Effector CD8-positive, alpha-beta T cell (primary cell): ENCODE measurements around the gene ATPAF1.

ENCODE experiments used
- DNase-seq: peaks from one replicate; lab custom pipeline; 2025; lab: John Stamatoyannopoulos, UW

Gene ATPAF1

DNA sequence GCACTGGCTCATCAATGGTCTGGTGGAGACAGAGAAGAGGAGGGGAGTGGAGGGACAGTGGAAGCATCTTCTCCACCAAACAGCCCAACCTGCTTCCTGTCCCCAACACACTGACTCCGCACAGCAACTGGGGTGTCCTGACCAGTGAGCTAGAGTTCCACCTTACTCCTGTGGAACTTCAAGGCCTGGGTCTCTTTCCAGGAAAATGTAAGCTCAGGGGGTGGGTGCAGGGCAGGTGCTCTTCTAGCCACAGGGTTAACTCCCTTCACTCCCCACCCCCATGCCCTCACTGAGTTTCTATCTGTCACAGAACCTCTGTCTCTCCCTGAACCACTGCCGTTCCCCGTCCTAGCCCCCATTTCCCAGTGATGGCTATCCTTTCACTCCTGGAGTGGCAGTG lies 52.4 kb downstream of the ATPAF1 start:
- DNase-seq: no peak

DNA sequence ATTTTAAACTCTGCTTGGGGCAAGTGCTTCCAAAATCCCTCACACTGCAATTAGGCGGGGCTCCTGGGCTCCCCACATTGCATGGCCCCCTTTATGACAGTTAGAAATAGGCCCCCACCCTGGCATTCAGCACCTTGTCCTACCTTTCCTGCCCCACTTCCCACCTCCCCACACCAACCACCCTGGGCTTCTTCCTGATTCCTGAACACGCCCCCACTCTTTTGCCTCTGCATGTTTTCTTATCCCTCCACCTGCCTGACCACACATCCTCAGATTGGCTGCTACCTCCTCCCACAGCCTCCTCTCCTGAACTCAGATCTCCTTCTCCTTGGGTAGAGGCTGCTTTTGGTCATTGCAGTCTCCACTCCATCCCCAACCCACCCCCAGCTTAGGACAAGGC lies 53.1 kb downstream of the ATPAF1 start:
- DNase-seq: no peak

DNA sequence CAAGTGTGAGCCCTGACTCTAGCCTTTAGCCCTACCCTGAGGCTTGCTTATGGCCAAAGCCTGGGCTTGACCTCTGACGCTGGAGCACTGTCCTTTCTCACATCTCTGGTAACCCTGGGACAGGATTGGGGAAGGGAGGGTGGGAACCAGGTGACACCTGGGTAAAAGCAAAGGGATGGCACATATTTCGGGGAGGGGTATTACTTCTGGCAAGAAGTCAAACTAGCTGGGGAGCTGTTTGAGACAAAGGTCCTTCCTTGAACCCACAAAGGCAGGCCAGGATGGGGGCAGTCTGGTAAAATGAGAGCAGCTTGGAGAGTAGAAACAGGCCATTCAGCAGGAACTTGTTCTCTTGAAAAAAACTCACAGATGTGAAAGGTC lies 53.6 kb downstream of the ATPAF1 start:
- DNase-seq: no peak

DNA sequence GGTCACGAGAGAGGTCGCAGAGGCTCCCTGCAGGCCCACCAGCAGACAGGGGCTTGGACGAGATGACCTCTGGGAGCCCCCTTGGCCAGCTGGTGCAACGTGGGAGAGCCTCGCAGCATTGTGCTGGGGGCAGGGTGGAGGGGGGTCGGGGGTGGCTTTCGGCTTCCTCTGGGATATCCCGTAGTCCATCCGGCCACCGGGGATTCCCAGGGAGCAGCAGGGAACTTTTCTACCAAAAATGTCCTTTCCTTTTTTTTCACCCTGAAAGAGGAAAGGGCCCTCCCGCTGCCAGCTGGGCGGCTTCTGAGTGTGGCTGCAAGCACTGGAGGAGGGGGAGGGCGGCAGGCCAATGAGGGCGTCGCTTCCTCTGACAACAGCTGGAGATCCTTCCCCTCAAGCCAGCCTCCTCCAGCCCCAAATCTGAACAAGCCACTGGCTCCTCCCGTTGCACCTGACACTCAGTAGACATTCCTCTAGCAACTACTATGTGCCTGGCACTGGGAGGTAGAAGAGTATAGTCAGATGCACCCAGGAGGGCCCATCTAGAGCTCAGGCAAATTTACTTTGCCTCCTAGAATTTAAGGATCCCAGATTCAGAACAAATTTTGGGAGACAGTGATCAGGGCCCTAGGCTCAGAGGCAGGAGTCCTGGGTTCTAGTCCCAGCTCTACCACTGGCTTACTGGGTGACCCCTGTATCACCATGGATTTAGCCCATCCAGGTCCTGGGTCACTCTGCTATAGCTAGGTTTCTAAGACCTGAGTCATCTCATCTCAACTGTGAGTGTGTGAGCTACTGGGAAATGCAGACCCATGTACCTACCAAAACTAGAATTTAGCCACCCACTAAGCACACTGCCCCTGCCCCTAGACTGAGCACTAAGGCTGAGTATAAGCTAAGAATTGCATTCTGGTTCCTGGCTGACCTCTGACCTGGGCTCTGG lies 54.2 kb downstream of the ATPAF1 start:
- DNase-seq: peak; percentile 9

DNA sequence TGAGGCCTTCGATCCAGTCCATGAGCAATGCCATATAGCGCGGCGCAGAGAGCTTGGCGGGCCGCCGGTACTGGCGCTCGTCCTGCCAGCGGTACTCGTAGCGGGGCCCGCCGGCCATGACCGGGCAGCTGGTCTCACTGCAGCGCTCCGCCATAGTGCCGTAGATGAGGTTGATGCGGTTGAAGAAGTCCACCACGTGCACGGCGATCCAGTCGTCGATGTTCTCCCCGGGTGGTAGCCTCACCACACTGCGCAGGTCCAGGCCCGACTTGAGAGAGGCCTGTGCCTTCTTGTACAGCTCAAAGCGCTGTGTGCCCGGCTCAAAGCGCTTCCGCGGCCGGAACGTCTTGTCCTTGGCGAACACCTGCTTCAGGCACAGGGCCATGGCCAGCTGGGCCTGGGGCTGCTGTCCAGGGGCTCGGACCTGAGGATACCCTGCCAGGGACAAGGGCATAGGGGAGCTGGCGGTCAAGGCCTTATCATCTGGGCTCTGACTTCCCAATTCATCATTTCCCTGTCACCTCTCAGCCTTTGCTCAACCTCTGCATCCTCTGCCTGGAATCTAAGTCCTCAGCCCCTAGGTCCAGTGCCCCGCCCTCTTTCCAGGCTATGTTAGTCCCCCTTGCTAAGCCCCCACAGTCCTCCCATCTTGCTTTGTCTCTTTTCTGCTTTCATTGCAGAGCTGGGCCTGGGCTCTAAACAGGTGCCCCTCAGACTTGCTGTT lies 55.1 kb downstream of the ATPAF1 start:
- DNase-seq: no peak

DNA sequence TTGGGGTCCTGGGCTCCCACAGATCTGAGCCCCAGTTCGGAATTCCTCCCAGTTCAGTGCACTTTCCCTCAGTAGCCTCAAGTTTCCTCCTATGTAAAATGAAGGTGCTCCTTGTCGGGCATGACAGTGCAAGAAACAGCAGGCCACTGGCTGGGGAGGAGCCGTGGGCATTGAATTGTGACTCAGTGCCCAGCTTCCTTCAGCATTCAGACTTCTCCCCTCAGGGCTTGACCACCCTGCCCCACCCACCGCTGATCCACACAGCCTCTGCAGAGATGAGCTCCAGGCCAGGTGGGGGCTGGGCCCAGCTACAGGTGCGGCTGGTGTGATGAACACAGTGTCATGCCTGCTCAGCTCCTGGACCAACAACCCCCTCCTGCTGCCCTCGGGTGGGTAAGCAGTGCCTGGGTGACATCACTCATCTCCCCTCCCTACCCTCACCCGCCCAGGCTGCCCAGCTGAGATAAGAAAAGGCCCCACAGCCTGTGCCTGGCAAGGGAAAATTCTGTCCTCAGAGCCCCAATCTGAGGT lies 56.4 kb downstream of the ATPAF1 start:
- DNase-seq: no peak

DNA sequence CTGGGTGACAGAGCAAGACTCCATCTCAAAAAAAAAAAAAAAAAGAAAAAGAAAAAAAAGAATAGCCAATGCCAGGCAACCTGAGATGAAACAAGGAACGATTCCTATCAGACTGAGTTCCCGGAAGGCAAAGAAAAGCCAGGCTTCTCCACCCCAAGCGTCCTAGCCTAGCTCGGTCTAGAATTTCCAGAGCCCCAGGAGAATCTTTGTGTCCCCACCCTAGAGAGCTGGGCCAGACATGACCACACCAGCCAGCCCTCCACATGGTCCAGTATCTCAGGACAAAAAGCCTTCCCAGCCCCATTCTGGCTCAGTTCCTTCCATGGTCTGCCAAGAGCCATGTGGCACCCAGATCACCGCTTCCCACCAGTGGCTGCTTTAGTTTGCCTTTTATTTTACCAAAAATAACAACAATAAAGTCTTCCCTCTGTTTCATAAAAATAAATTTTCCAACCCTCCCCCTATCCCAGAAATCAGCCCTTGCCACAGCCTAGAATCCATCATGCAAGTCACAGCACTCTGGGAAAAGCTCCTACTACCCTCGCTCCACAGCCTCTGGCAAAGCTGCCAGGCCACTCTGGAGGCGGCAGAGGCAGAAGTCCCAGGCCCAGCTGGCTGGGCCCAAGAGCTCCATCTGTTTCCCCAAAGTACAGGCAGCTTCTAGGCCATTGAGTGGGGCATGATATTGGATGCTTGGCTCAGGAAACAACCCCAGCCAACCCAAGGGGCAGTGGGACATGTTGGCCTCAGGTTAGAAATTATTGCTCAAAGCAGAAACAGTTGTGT lies 60.6 kb downstream of the ATPAF1 start:
- DNase-seq: no peak

DNA sequence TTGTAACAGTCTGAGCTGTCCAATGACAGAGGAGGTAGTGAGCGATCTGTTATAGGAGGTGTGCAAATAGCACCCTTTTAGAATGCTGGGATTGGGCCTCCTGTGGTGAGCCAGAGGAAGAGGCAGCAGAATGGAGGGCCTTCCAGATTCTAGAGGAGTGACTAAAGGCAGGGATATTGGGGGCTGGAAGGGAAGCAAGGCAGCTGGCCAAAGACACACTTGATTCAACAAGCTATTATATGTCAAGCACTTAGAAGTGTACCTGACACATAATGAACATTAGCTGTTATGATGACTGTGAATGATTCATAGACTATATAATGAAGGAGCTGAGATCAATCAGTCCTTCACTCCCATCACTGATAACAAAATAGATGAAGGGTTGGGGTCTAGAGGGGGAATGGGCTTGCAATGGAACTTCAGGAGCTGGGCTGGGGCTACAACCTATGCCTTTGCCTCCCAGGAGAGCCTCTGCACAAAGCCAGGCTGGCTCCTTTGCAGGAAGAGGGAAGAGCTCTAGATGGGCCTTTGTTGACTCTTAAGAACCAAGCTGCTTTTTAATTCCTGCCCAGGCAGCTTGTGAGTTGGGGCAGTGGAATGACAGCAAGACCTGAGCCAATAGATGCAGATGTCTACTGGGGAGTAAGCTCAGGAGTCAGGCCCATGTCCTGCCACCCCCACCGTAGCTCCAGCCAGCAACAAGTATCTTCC lies 61.8 kb downstream of the ATPAF1 start:
- no peak for DNase-seq

DNA sequence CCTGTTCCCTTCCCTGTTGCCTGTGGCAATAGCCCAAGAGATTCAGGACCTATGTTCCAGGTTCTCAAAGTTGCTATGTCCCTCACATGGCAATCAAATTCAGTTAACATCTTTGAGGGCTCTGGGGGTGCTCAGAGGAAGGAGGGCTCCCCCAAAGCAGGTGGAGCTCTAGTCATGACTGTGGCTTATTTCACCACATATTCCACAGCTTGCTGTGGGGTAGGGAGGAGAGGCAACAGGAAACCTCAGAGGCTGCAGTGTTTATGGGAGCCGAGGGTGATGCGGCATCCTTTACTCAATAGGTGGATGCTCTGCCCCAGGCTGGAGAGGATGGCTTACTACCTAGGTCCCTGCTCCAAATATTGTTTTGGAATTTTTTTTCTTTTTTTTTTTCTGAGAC lies 62.9 kb downstream of the ATPAF1 start:
- DNase-seq: no peak

DNA sequence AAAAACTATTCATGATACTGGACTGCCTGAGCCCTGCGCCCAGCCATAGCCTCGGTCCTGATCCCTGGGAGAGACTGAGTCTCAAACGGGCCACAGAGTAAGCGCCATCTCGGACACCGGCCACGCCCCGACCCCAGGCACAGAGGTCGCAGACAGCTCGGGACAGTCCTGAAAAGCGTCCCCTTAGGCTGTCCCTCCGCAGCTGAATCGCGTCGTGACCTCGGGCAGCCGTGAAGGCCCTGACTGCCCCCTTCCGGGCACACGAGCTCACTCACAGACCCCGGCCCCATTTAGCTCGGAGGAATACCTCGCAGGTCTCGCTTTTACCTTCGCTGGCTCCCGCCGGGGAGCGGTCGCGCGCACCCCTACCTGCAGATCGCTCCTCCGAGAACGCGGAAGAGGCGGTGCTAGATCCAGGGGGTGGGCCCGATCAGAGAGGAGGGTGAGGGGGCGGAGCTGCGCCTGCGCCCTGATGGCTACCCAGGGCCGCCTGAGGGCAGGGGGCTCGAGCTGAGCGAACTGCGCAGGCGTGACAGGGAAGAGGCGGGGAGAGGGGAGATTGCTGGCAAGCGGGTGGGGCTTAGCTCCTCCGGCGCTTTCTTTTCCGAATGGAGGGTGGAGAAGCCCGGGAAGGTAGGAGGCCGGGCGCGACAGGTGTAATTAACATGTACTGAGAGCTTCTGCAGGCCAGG lies 64.2 kb downstream of the ATPAF1 start, which contains the start of gene MKNK1:
MKNK1 (minus strand) TSS at position 411 of the 692 bp plus-strand sequence. CDS start 20,941 bp downstream, outside the sequence.
- peak; percentile 98 for DNase-seq

DNA sequence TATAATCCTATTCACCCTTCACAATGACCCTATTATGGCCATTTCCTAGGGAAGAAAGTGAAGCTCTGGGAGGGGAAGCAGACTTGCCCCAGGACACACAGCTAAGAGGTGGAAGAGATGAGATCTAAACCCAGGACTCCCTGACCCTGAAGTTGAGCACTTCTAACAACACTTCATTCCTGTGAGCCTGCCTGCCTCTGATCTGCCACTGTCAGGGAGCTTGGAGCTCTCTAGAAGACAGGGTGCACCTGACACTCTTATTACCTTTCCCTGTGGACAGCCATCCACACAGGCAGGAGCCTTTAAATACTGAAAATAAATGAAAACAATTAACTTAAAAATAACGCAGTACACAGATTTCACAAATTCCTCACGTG lies 64.7 kb downstream of the ATPAF1 start:
- no peak for DNase-seq

DNA sequence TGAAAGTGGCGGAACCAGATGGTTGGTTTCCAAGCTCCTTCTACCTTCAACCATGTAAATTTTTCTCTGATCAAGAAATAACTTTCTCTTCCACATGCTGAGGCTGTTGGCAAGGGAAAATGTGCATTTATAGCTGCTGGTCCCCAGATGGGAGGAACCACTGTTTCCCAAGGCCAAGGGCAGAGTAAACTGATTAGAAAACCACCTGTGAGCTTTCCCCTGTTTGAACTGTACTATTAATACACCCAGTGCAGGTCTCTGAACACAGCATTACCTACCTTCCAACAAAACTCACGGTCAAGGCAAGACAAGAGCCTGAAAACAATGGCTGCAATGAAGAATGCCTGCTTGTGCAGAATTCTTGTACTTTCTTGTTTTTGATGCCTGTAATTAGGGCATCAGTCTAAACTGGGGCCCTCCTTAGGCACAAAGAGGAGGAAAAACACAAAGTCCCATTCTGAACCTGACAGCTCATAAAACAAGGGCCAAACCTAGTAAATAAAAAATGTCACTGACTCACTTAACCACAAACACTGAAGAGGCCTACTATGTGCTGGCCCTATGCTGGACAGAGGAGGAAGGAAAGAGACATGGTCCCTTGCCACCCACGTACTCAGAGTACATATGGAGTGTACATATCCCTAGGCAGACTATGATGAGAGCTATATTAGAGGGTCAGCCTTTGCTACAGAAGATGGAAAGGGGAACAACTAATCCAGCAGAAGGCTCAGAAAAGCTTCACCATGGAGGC lies 66.7 kb downstream of the ATPAF1 start:
- DNase-seq: no peak

DNA sequence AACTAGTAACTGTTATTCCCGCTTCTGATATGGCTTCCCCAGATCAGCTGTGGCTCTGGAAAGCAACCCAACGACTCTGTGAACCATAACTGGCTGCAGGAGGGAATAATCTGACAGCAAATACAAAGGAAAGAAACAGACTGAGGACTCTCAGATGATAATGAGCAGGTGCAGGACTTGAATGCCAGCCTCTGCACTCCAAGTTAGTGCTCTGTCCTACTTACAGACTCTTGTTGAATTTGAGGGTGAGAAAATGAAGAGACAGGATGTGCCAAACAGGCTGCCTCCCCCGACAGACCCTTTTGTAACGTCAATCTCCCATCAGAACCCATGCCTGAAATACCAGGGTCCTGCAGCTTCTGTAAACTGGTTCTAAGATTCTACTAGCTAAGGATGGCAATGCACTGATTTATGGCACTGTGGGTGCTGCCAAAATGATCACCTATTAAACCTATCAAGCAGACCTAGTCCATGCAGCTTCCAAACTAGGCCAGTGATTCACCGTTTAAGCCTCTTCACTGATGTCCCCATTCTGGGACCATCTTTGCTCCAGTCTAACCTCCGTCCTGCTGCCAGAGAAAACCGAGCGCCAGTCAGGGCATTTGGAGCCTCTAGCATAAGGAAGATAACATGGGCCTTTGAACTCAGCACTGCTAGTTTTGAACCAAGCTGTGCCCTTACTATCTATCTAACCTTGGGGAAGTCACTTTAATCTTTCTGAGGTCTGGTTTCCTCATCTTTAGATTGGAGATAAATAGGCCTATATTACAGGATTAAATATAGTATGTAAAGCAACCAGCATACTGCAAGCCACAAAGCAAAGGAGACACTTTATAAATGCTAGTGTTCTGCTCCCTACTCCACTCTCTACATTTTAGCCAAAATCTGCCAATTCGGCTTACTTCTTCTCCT lies 68.8 kb downstream of the ATPAF1 start:
- DNase-seq: no peak

DNA sequence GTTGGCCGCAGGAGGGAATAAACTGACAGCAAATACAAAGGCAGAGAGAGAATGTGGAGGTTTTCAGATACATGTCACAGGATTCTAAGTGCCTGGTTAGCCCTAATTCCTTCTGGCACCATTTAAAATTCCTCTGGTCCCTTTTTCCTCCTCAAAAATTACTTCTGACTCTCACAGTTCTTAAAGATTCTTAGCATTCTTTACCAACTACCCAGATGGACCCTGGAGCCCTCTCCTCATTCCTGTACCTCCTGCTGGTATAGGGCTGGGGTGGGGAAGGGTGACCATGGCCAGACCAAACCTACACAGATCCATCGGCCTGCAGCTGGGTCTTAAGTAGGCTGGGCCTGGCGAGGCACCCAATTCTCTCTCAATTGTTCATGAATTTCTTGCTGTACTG lies 71.3 kb downstream of the ATPAF1 start:
- no peak for DNase-seq

DNA sequence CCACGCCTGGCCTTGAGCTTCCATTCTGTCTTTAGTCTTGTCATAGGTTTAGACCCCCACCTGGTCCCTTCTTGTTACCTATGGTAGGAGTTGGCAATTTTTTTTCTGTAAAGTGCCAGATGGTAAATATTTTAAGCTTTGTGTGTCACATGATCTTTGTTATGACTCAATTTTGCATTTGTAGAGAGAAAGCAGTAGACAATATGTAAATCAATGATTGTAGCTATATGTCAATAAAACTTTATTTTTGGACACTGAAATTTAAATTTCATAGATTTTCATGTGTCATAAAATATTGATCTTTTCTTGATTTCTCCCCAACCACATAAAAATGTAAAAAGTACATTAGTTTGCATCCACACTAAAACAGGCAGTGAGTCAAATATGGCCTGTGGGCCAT lies 72.1 kb downstream of the ATPAF1 start:
- no peak for DNase-seq

DNA sequence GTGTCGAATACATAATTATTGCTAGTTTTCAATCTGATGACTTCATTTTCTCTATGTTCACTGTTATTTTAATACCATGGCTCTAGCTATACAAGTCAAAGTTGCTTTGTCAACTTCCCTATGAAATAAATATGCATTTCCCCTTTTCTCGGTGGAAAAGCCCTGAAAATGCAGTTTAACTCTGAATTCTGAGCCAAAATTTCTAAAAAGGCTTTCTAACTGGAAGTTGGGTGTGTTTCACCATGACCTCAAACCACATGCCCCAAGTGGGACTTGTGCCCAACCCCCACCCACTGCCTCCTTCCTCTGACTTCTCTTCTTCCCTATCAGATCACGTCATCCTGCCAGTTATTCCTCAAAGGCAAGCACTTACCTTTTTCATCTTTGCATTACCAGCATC lies 73.0 kb downstream of the ATPAF1 start:
- DNase-seq: no peak

DNA sequence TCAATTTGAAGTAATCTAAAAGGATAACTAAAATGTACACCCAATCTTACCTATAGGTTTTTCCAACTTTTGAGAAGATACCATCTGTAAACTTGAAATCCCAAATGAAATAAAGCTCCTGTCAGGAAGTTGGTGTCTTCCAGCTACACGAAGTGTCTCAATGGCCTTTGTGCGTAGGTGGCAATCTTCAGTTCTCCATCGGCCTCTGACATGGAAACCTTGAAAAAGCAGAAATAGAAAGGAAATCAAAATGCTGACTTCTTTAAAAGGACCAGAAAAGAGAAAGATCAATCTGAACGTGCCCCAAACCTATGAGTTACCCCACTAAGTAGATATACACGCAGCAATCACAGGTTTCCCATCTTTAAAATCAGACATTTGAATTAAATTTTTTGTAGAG lies 74.1 kb downstream of the ATPAF1 start:
- no peak for DNase-seq

DNA sequence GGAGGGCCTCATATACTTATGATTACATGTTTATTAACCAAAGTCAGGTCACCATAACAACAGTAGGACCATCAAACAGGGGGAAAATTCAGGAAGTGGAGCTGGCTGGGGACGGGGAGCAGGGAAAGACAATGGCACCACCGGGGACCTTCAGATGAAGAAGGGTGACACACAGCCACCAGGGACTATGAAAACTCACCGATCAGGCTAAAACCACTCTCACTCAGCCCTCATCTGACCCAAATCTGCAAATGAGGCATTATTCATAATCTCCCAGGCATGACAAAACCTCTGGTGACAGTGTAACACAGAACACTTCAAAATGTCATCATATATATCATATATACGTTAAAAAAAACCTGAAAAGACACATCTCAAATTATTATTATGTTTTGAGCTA lies 75.3 kb downstream of the ATPAF1 start:
- no peak for DNase-seq

DNA sequence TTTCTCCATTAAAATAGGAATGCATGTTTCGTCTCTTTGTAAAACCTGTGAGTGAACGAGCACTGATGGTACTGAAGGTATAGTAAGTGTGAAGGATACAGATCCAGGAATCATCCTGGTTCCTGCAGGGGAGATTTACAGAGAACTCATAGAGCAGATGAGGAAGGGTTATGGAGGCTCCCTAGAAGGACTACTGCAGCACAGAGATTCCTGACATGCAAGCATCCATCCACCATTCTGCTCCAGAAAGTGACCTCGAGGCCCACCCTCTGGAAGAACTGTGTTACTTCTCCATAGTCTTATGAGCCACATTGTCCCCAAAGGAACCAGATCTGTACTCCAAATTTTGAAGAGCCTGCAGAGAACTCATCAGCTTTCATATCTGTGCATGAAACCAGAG lies 78.6 kb downstream of the ATPAF1 start:
- DNase-seq: no peak
